Kidney epithelial cell (primary cell): ENCODE data around the gene PRKG1. TPM values are rescaled to one million over a fixed set of nuclear protein-coding genes. Genes with fewer than 3 reads are reported as not detected.
A peak's percentile ranks its signal among the peaks of the same experiment; 100 is the strongest.

ENCODE experiments used
- DNase-seq: peaks from one replicate; pipeline ENCODE4 v3.0.0-alpha.2; 2010; ENCODE audit warnings: low read depth
- H3K27me3 ChIP-seq: 2 replicates; pipeline ENCODE4 v1.6.0; 2011; ENCODE audit warnings: low read length; ENCODE audit not compliant: control insufficient read depth, insufficient read depth
- H3K36me3 ChIP-seq: 2 replicates; pipeline ENCODE4 v1.5.1; 2011; ENCODE audit warnings: low read length; ENCODE audit not compliant: control insufficient read depth, insufficient read depth
- H3K4me3 ChIP-seq: 2 replicates; pipeline ENCODE4 v1.5.1; 2011; ENCODE audit warnings: low read depth, mild to moderate bottlenecking, control low read depth, low read length
- CTCF ChIP-seq: IDR thresholded peaks from 2 replicates; pipeline ENCODE4 v1.5.1; 2011; ENCODE audit warnings: mild to moderate bottlenecking, moderate library complexity, low read length, control low read depth, inconsistent platforms; ENCODE audit not compliant: insufficient read depth, poor library complexity, severe bottlenecking
- total RNA-seq: library from RNA; depleted of rRNA; stranded (reverse); fragments of >200 nt; gene quantifications from 2 replicates; pipeline ENCODE4 v1.2.3, GENCODE V29; 2015

PRKG1 gene
- total RNA-seq, 1 donor from 2014 or later, result 1.3 TPM

- no peak for DNase-seq
- TF ChIP-seq CTCF, result no peak
Measured at GRCh38 chr10:51700228-51700817, 626.0 kb downstream of the PRKG1 start.

GRCh38 chr10:51705774-51706173 lies 631.5 kb downstream of the PRKG1 start:
- DNase-seq, result no peak
- H3K27me3 ChIP-seq, result no peaks in the 10 kb centered on the region
- H3K36me3 ChIP-seq, result no peaks in the 10 kb centered on the region
- no peak overlapping the region for H3K4me3 ChIP-seq
- no peak for TF ChIP-seq CTCF

More at GRCh38 chr10:51700228-51700817, 626.0 kb downstream of the PRKG1 start:
- Histone ChIP-seq H3K4me3 (peak overlapping the region; percentile 89), H3K36me3 (peaks cover 1% of the 10 kb centered on the region), H3K27me3 (no peaks in the 10 kb centered on the region)

- DNase-seq, result no peak
- Histone ChIP-seq H3K27me3 (no peaks in the 10 kb centered on the region), H3K36me3 (no peaks in the 10 kb centered on the region), H3K4me3 (no peak overlapping the region)
- TF ChIP-seq CTCF, result no peak
Measured at GRCh38 chr10:51706225-51706624, 631.9 kb downstream of the PRKG1 start.

- Histone ChIP-seq H3K4me3 (no peak overlapping the region), H3K36me3 (no peaks in the 10 kb centered on the region), H3K27me3 (no peaks in the 10 kb centered on the region)
- TF ChIP-seq CTCF, result no peak
- no peak for DNase-seq
Measured at GRCh38 chr10:51707392-51707791, 633.1 kb downstream of the PRKG1 start.

GRCh38 chr10:51707821-51708424 lies 633.6 kb downstream of the PRKG1 start:
- no peak for DNase-seq
- no peaks in the 10 kb centered on the region for H3K27me3 ChIP-seq

More at GRCh38 chr10:51707821-51708424, 633.6 kb downstream of the PRKG1 start:
- no peak for TF ChIP-seq CTCF
- no peaks in the 10 kb centered on the region for H3K36me3 ChIP-seq
- no peak overlapping the region for H3K4me3 ChIP-seq
